ENCODE results near the gene KRTAP4-8.

GRCh38 chr17:41060052-41060604 is 37.8 kb downstream of the KRTAP4-8 start, which contains the start of gene KRTAP2-3:
- TF ChIP-seq, protein P1, sequence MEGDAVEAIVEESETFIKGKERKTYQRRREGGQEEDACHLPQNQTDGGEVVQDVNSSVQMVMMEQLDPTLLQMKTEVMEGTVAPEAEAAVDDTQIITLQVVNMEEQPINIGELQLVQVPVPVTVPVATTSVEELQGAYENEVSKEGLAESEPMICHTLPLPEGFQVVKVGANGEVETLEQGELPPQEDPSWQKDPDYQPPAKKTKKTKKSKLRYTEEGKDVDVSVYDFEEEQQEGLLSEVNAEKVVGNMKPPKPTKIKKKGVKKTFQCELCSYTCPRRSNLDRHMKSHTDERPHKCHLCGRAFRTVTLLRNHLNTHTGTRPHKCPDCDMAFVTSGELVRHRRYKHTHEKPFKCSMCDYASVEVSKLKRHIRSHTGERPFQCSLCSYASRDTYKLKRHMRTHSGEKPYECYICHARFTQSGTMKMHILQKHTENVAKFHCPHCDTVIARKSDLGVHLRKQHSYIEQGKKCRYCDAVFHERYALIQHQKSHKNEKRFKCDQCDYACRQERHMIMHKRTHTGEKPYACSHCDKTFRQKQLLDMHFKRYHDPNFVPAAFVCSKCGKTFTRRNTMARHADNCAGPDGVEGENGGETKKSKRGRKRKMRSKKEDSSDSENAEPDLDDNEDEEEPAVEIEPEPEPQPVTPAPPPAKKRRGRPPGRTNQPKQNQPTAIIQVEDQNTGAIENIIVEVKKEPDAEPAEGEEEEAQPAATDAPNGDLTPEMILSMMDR (IDR thresholded peaks at IDR 0.05) = no peak
- TF ChIP-seq POLR2A (IDR thresholded peaks at IDR 0.05) = no peak
